GM12878 (cell line): ENCODE measurements around the gene FLAD1. TPM values are rescaled to one million over a fixed set of nuclear protein-coding genes. Genes with fewer than 3 reads are reported as not detected.

Experiments used
- ATAC-seq: fragments of 200-7000 bp; cut with Tn5 transposase; 3 replicates; pipeline ENCODE4 v1.9.1; 2020; ENCODE audit warnings: mild to moderate bottlenecking, moderate library complexity
- BruUV-seq: library from RNA; stranded (reverse); fragments of 400-500 nt; replicated peaks from 2 replicates; lab custom pipeline; 2021; lab: Mats Ljungman, UMichigan
- CTCF ChIA-PET: fragments of 300-600 bp; sonication (Branson Sonifier 250); formaldehyde crosslinking; extraction: SDS; loops from one replicate; lab custom pipeline; 2021; ENCODE audit warnings: inconsistent platforms; lab: Yijun Ruan, JAX
- POLR2A ChIA-PET: fragments of 350-600 bp; formaldehyde crosslinking; extraction: SDS; loops from one replicate; lab custom pipeline; 2021; ENCODE audit warnings: inconsistent platforms; lab: Charles Lee
- RAD21 ChIA-PET: fragments of 300-600 bp; sonication (Branson Sonifier 250); formaldehyde crosslinking; loops from one replicate; lab custom pipeline; 2023; ENCODE audit warnings: antibody characterized with exemption; ENCODE audit not compliant: unreplicated experiment; lab: Charles Lee
- SMC1A ChIA-PET: fragments of 300-600 bp; sonication (Branson Sonifier 250); formaldehyde crosslinking; loops from one replicate; lab custom pipeline; 2023; ENCODE audit not compliant: unreplicated experiment, uncharacterized antibody; lab: Charles Lee
- DNase-seq: peaks from one replicate; pipeline ENCODE4 v3.0.0-alpha.2; 2011; ENCODE audit warnings: low read depth, low spot score
- FAIRE-seq: peaks from 3 replicates; lab custom pipeline; 2011; peaks lifted over from hg19 to GRCh38; lab: Jason Lieb, UNC
- H2AFZ ChIP-seq: 2 replicates; pipeline ENCODE4 v1.6.0; 2011; ENCODE audit warnings: low read depth, low read length, control low read depth; ENCODE audit not compliant: control insufficient read depth
- H3K27ac ChIP-seq: 2 replicates; pipeline ENCODE4 v1.5.1; 2011; ENCODE audit warnings: control low read depth; ENCODE audit not compliant: control insufficient read depth, insufficient read depth
- H3K27me3 ChIP-seq, 2 experiments: replicated peaks in 1 of 2; 2 replicates each; pipeline versions ENCODE4 v1.6.0 to v1.6.1; 2011; ENCODE audit warnings: low read length in 1 of 2; ENCODE audit not compliant: control insufficient read depth in 2 of 2, insufficient read depth in 2 of 2
- H3K36me3 ChIP-seq, 2 experiments: 2 replicates each; pipeline ENCODE4 v1.5.1; 2011; ENCODE audit warnings: low read length in 1 of 2; ENCODE audit not compliant: control insufficient read depth in 2 of 2, insufficient read depth in 2 of 2
- H3K4me1 ChIP-seq: 2 replicates; pipeline ENCODE4 v1.6.1; 2011; ENCODE audit warnings: mild to moderate bottlenecking, low read length, moderate library complexity, mixed read lengths; ENCODE audit not compliant: control insufficient read depth, insufficient read depth
- H3K4me2 ChIP-seq: 2 replicates; pipeline ENCODE4 v1.6.0; 2011; ENCODE audit warnings: control low read depth; ENCODE audit not compliant: control insufficient read depth, insufficient read depth
- H3K4me3 ChIP-seq: fragments of 200-600 bp; sonication (generic); 2 replicates; pipeline ENCODE4 v1.5.1; 2016
- H3K79me2 ChIP-seq: 2 replicates; pipeline ENCODE4 v1.6.0; 2011; ENCODE audit warnings: low read length; ENCODE audit not compliant: control insufficient read depth, insufficient read depth
- H3K9ac ChIP-seq: 2 replicates; pipeline ENCODE4 v1.8.0; 2011; ENCODE audit warnings: low read length, control low read depth, mixed read lengths; ENCODE audit not compliant: control insufficient read depth, insufficient read depth
- H3K9me3 ChIP-seq: replicated peaks from 3 replicates; pipeline ENCODE4 v1.5.1; 2011; ENCODE audit warnings: mild to moderate bottlenecking, low read length; ENCODE audit not compliant: control insufficient read depth, insufficient read depth
- H4K20me1 ChIP-seq: 2 replicates; pipeline ENCODE4 v1.6.0; 2011; ENCODE audit not compliant: control insufficient read depth, insufficient read depth
- BACH1 ChIP-seq: fragments of 450-650 bp; IDR thresholded peaks from 2 replicates; pipeline ENCODE4 v1.6.1; 2017; ENCODE audit warnings: mild to moderate bottlenecking, borderline replicate concordance
- CREM ChIP-seq: IDR thresholded peaks from 2 replicates; pipeline ENCODE4 v1.6.1; 2014; ENCODE audit warnings: antibody characterized with exemption, low read depth
- FOXM1 ChIP-seq: IDR thresholded peaks from 2 replicates; pipeline ENCODE4 v1.6.1; 2012; ENCODE audit warnings: low read depth, mild to moderate bottlenecking, inconsistent platforms, low read length, moderate library complexity
- GATAD2B ChIP-seq: fragments of 450-650 bp; conservative IDR thresholded peaks from 2 replicates; pipeline ENCODE4 v1.6.1; 2017; ENCODE audit warnings: low read depth, mild to moderate bottlenecking, moderate library complexity
- MEF2A ChIP-seq: IDR thresholded peaks from 2 replicates; pipeline ENCODE4 v1.6.1; 2011; ENCODE audit warnings: low read depth, mild to moderate bottlenecking, low read length, moderate library complexity; ENCODE audit not compliant: insufficient read depth
- POLR2A ChIP-seq: IDR thresholded peaks from 2 replicates; pipeline ENCODE4 v1.6.1; 2011; ENCODE audit warnings: low read depth, mild to moderate bottlenecking, low read length
- RAD21 ChIP-seq: IDR thresholded peaks from 2 replicates; pipeline ENCODE4 v1.6.1; 2011; ENCODE audit warnings: mild to moderate bottlenecking, low read depth, low read length, moderate library complexity; ENCODE audit not compliant: insufficient read depth
- RFX5 ChIP-seq: IDR thresholded peaks from 2 replicates; pipeline ENCODE4 v1.6.1; 2011; ENCODE audit warnings: low read depth, low read length, improper control_type of control experiment
- SREBF2 ChIP-seq: IDR thresholded peaks from 2 replicates; pipeline ENCODE4 v1.6.1; 2012; ENCODE audit warnings: mild to moderate bottlenecking, low read length
- TARDBP ChIP-seq: IDR thresholded peaks from 2 replicates; pipeline ENCODE4 v1.6.1; 2016; ENCODE audit warnings: borderline replicate concordance
- ZZZ3 ChIP-seq: IDR thresholded peaks from 2 replicates; pipeline ENCODE4 v1.6.1; 2011; ENCODE audit warnings: low read depth; ENCODE audit not compliant: control insufficient read depth, insufficient read length
- WGBS: methylation state at CpG from one replicate; pipeline ENCODE4 v1.1.6; 2016; ENCODE audit warnings: low lambda C conversion rate; ENCODE audit not compliant: insufficient replicate concordance, insufficient coverage; ENCODE audit errors: missing lambda C conversion rate; 5-methylcytosine and 5-hydroxymethylcytosine counted together
- in situ Hi-C: fragments of 300-500 bp; cut with MboI; formaldehyde crosslinking; loops from 9 replicates; pipeline ENCODE4 v1.14.3; 2018; ENCODE audit warnings: mixed read lengths
- intact Hi-C: fragments of 100-400 bp; cut with micrococcal nuclease; formaldehyde crosslinking; loops from one replicate; pipeline ENCODE4 v1.14.2; 2022; ENCODE audit not compliant: unreplicated experiment
- polyA plus RNA-seq, 11 experiments: library from polyadenylated mRNA; depleted of rRNA in 4 of 11; unstranded in 6 of 11; stranded (reverse) in 5 of 11; fragments of >200 nt; fragmentation: Nextera tagmentation in 4 of 11; fragmentation: Illumina TruSeq in 1 of 11; extraction: Ambion mirVana in 4 of 11; extraction: Trizol in 1 of 11; gene quantifications; 1 replicate in 1 of 11; 2 replicates in 10 of 11; pipeline versions ENCODE4 v1.2.1 to v1.2.3, GENCODE V29; 2011 to 2016; ENCODE audit warnings: inconsistent platforms in 2 of 11, missing spikeins in 2 of 11, low read depth in 1 of 11
- total RNA-seq, 4 experiments: library from RNA; depleted of rRNA in 3 of 4; stranded (reverse); fragments of >200 nt in 3 of 4; fragmentation: Illumina TruSeq in 1 of 4; extraction: Trizol in 1 of 4; gene quantifications; 2 replicates each; pipeline versions ENCODE4 v1.2.1 to v1.2.3, GENCODE V29; 2013 to 2021
- TF ChIP-seq, protein P1 (sequence below): fragments of 450-650 bp; IDR thresholded peaks from 2 replicates; pipeline ENCODE4 v1.6.1; 2017; ENCODE audit warnings: mild to moderate bottlenecking, low read depth, inconsistent platforms; ENCODE audit not compliant: poor library complexity, severe bottlenecking

FLAD1 gene
- total and polyA plus RNA-seq, 10 of the 15 experiments (the other 5 are each of a cell fraction or from before 2014, with no cell fraction given): 22.9 to 93.4 (median 56.6) TPM

GRCh38 chr1:155012776-155013602 is 29.8 kb downstream of the FLAD1 start:
- RAD21 ChIA-PET: interaction anchor here (1.1 kb wide), 1 partner anchor 14 kb away, joined by 5 read pairs; no protein-coding TSS in a partner anchor
- Histone ChIP-seq H3K9me3 (no peaks in the 10 kb centered on the region), H3K27ac (no peak overlapping the region), H2AFZ (no peak overlapping the region), H3K9ac (no peak overlapping the region), H3K4me3 (no peak overlapping the region), H3K36me3 (peaks cover 0 to 22% of the 10 kb centered on the region in 2 experiments; a peak in 3 of 4 replicates), H3K79me2 (peaks cover 9% of the 10 kb centered on the region), H3K4me1 (peaks cover 42% of the 10 kb centered on the region), H4K20me1 (no peaks in the 10 kb centered on the region), H3K27me3 (no peaks in the 10 kb centered on the region), H3K4me2 (no peak overlapping the region)
- no peak for FAIRE-seq
- WGBS: 79% methylated on average over 3 of the region's 3 CpGs
- in situ Hi-C loops (no loop called here), intact Hi-C loops (no loop called here)
- CTCF ChIA-PET: interaction anchor here (1.1 to 1.4 kb wide), 3 partner anchors 15 to 49 kb away, joined by 3 to 6 read pairs (median 4); no protein-coding TSS in a partner anchor
- TF ChIP-seq CREM (no peak), RFX5 (no peak), ZZZ3 (no peak), MEF2A (no peak), SREBF2 (no peak), GATAD2B (no peak), BACH1 (no peak), TARDBP (no peak), FOXM1 (no peak), POLR2A (no peak), RAD21 (no peak)
- TF ChIP-seq, protein P1, sequence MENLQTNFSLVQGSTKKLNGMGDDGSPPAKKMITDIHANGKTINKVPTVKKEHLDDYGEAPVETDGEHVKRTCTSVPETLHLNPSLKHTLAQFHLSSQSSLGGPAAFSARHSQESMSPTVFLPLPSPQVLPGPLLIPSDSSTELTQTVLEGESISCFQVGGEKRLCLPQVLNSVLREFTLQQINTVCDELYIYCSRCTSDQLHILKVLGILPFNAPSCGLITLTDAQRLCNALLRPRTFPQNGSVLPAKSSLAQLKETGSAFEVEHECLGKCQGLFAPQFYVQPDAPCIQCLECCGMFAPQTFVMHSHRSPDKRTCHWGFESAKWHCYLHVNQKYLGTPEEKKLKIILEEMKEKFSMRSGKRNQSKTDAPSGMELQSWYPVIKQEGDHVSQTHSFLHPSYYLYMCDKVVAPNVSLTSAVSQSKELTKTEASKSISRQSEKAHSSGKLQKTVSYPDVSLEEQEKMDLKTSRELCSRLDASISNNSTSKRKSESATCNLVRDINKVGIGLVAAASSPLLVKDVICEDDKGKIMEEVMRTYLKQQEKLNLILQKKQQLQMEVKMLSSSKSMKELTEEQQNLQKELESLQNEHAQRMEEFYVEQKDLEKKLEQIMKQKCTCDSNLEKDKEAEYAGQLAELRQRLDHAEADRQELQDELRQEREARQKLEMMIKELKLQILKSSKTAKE: no peak
- SMC1A ChIA-PET: interaction anchor here (1.2 kb wide), 1 partner anchor 9 kb away, joined by 3 read pairs; no protein-coding TSS in a partner anchor
- ATAC-seq: no peak
- no peak for DNase-seq
- no TSS peak for BruUV-seq
- POLR2A ChIA-PET: interaction anchor here (0.7 to 0.8 kb wide), 2 partner anchors 14 to 50 kb away, joined by 3 read pairs; no protein-coding TSS in a partner anchor
